IMR-90 (cell line): Measurements from ENCODE around the gene MPV17. TPM values are rescaled to one million over a fixed set of nuclear protein-coding genes. Genes with fewer than 3 reads are reported as not detected.
A peak's percentile ranks its signal among the peaks of the same experiment; 100 is the strongest.

Experiments
- ATAC-seq: fragments of 200-7000 bp; cut with Tn5 transposase; 2 replicates; pipeline ENCODE4 v1.9.1; 2020; ENCODE audit warnings: low read depth, mild to moderate bottlenecking, moderate library complexity
- BruUV-seq: library from RNA; stranded (reverse); fragments of 400-500 nt; replicated peaks from 2 replicates; lab custom pipeline; 2021; lab: Mats Ljungman, UMichigan
- CTCF ChIA-PET: fragments of 300-600 bp; formaldehyde crosslinking; extraction: SDS; loops from one replicate; lab custom pipeline; 2021; ENCODE audit warnings: antibody characterized with exemption; lab: Yijun Ruan, JAX
- POLR2A ChIA-PET: fragments of 300-600 bp; sonication (Branson Sonifier 250); formaldehyde crosslinking; loops from one replicate; lab custom pipeline; 2022; ENCODE audit warnings: antibody characterized with exemption; ENCODE audit not compliant: unreplicated experiment; lab: Charles Lee
- DNase-seq: peaks from one replicate; pipeline ENCODE4 v3.0.0; 2013
- H2AFZ ChIP-seq: replicated peaks from 2 replicates; pipeline ENCODE3; 2013; ENCODE audit warnings: low read length, mild to moderate bottlenecking; ENCODE audit not compliant: poor library complexity
- H2AK5ac ChIP-seq: 2 replicates; pipeline ENCODE4 v1.6.1; 2013; ENCODE audit warnings: low read depth, low read length, inconsistent platforms
- H2AK9ac ChIP-seq: replicated peaks from 2 replicates; pipeline ENCODE3; 2013; ENCODE audit warnings: mild to moderate bottlenecking, low read depth, low read length, moderate library complexity; ENCODE audit not compliant: poor library complexity
- H2BK120ac ChIP-seq: 2 replicates; pipeline ENCODE4 v1.6.1; 2013; ENCODE audit warnings: low read depth, low read length, inconsistent platforms
- H2BK15ac ChIP-seq: 3 replicates; pipeline ENCODE4 v1.6.1; 2013; ENCODE audit warnings: low read depth, low read length, inconsistent platforms
- H2BK20ac ChIP-seq: 2 replicates; pipeline ENCODE4 v1.6.1; 2013; ENCODE audit warnings: low read depth, mild to moderate bottlenecking, inconsistent platforms, low read length, moderate library complexity
- H2BK5ac ChIP-seq: 2 replicates; pipeline ENCODE4 v1.6.1; 2013; ENCODE audit warnings: mild to moderate bottlenecking, low read depth, low read length, inconsistent platforms; ENCODE audit not compliant: poor library complexity, severe bottlenecking
- H3K14ac ChIP-seq: replicated peaks from 2 replicates; pipeline ENCODE4 v1.6.1; 2013; ENCODE audit warnings: low read depth, low read length, inconsistent platforms
- H3K18ac ChIP-seq: 2 replicates; pipeline ENCODE4 v1.6.1; 2013; ENCODE audit warnings: low read depth, low read length, control low read depth
- H3K23ac ChIP-seq: 2 replicates; pipeline ENCODE4 v1.6.1; 2013; ENCODE audit warnings: low read depth, low read length, inconsistent platforms
- H3K27ac ChIP-seq: 2 replicates; pipeline ENCODE4 v1.5.1; 2013; ENCODE audit warnings: mild to moderate bottlenecking, control low read depth, low read length; ENCODE audit not compliant: insufficient read depth
- H3K27me3 ChIP-seq: 2 replicates; pipeline ENCODE4 v1.6.1; 2013; ENCODE audit warnings: low read length; ENCODE audit not compliant: control insufficient read depth, insufficient read depth
- H3K36me3 ChIP-seq: 2 replicates; pipeline ENCODE4 v1.6.1; 2013; ENCODE audit warnings: low read length, mixed read lengths; ENCODE audit not compliant: control insufficient read depth, insufficient read depth
- H3K4ac ChIP-seq: 2 replicates; pipeline ENCODE4 v1.6.1; 2013; ENCODE audit warnings: low read depth, low read length, inconsistent platforms
- H3K4me1 ChIP-seq: 2 replicates; pipeline ENCODE4 v1.6.1; 2013; ENCODE audit warnings: low read length, mixed read lengths; ENCODE audit not compliant: control insufficient read depth, insufficient read depth
- H3K4me2 ChIP-seq: 2 replicates; pipeline ENCODE4 v1.6.1; 2013; ENCODE audit warnings: low read depth, mild to moderate bottlenecking, control low read depth, low read length, moderate library complexity
- H3K4me3 ChIP-seq: 2 replicates; pipeline ENCODE4 v1.5.1; 2013; ENCODE audit warnings: low read depth, mild to moderate bottlenecking, control low read depth, low read length, moderate library complexity; ENCODE audit not compliant: insufficient read depth
- H3K56ac ChIP-seq: 2 replicates; pipeline ENCODE4 v1.6.1; 2013; ENCODE audit warnings: low read length, inconsistent platforms; ENCODE audit not compliant: insufficient read depth; ENCODE audit errors: extremely low read depth
- H3K79me1 ChIP-seq, 2 experiments: 2 replicates each; pipeline ENCODE4 v1.6.1; 2013; ENCODE audit warnings: low read length in 2 of 2, inconsistent platforms in 1 of 2, low read depth in 1 of 2
- H3K9ac ChIP-seq: 2 replicates; pipeline ENCODE4 v1.6.1; 2013; ENCODE audit warnings: low read depth, low read length, control low read depth
- H3K9me1 ChIP-seq: 2 replicates; pipeline ENCODE4 v1.6.1; 2013; ENCODE audit warnings: low read length, inconsistent platforms; ENCODE audit not compliant: insufficient read depth
- H3K9me3 ChIP-seq: 2 replicates; pipeline ENCODE4 v1.6.1; 2013; ENCODE audit warnings: low read length; ENCODE audit not compliant: control insufficient read depth, insufficient read depth
- H4K20me1 ChIP-seq: 2 replicates; pipeline ENCODE4 v1.6.1; 2013; ENCODE audit warnings: low read length, inconsistent platforms; ENCODE audit not compliant: insufficient read depth
- H4K5ac ChIP-seq: 2 replicates; pipeline ENCODE4 v1.6.1; 2013; ENCODE audit warnings: mild to moderate bottlenecking, low read depth, low read length, control low read depth
- H4K8ac ChIP-seq, 2 experiments: 2 replicates each; pipeline ENCODE4 v1.6.1; 2013; ENCODE audit warnings: low read depth in 2 of 2, low read length in 2 of 2, control low read depth in 1 of 2, inconsistent platforms in 1 of 2
- H4K91ac ChIP-seq: 2 replicates; pipeline ENCODE4 v1.6.1; 2013; ENCODE audit warnings: low read depth, low read length, inconsistent platforms; ENCODE audit not compliant: insufficient read depth
- CEBPB ChIP-seq: IDR thresholded peaks from 2 replicates; pipeline ENCODE4 v1.6.1; 2012; ENCODE audit warnings: low read depth, low read length, improper control_type of control experiment
- CHD1 ChIP-seq: IDR thresholded peaks from 2 replicates; pipeline ENCODE4 v1.6.1; 2012; ENCODE audit warnings: low read depth, low read length, improper control_type of control experiment
- MAFK ChIP-seq: IDR thresholded peaks from 2 replicates; pipeline ENCODE4 v1.6.1; 2012; ENCODE audit warnings: low read depth, low read length, improper control_type of control experiment
- MAZ ChIP-seq: IDR thresholded peaks from 2 replicates; pipeline ENCODE4 v1.6.1; 2012; ENCODE audit warnings: low read depth, mild to moderate bottlenecking, low read length, improper control_type of control experiment, moderate library complexity, borderline replicate concordance
- MXI1 ChIP-seq: IDR thresholded peaks from 2 replicates; pipeline ENCODE4 v1.6.1; 2012; ENCODE audit warnings: low read depth, mild to moderate bottlenecking, low read length, moderate library complexity, borderline replicate concordance
- POLR2A ChIP-seq: IDR thresholded peaks from 2 replicates; pipeline ENCODE4 v1.6.1; 2012; ENCODE audit warnings: mild to moderate bottlenecking, low read depth, low read length
- RAD21 ChIP-seq: IDR thresholded peaks from 2 replicates; pipeline ENCODE4 v1.6.1; 2012; ENCODE audit warnings: low read length, improper control_type of control experiment
- RCOR1 ChIP-seq: IDR thresholded peaks from 2 replicates; pipeline ENCODE4 v1.6.1; 2012; ENCODE audit warnings: mild to moderate bottlenecking, low read length, improper control_type of control experiment; ENCODE audit not compliant: insufficient replicate concordance
- RFX5 ChIP-seq: IDR thresholded peaks from 2 replicates; pipeline ENCODE4 v1.8.0; 2012; ENCODE audit warnings: low read depth, mild to moderate bottlenecking, low read length, moderate library complexity
- SMC3 ChIP-seq: fragments of 150-350 bp; IDR thresholded peaks from 2 replicates; pipeline ENCODE4 v1.6.1; 2016; ENCODE audit warnings: low read depth, mild to moderate bottlenecking, antibody characterized with exemption, low read length, moderate library complexity
- WGBS, 2 experiments: methylation state at CpG; one replicate each; pipeline versions ENCODE4 v1.1.5 to v1.1.7; 2013; ENCODE audit warnings: missing lambda C conversion rate in 2 of 2; ENCODE audit not compliant: insufficient read length in 1 of 2; ENCODE audit errors: extremely low coverage in 2 of 2; 5-methylcytosine and 5-hydroxymethylcytosine counted together
- dilution Hi-C: fragments of 300-500 bp; cut with HindIII; formaldehyde crosslinking; loops from one replicate; pipeline ENCODE4 v1.14.3; 2018; ENCODE audit warnings: low sequenced_read_pairs; ENCODE audit not compliant: unreplicated experiment
- in situ Hi-C: fragments of 300-500 bp; cut with MboI; formaldehyde crosslinking; loops from 3 replicates; pipeline ENCODE4 v1.14.3; 2019; ENCODE audit warnings: low sequenced_read_pairs, inconsistent platforms, mixed read lengths
- intact Hi-C: fragments of 100-400 bp; cut with micrococcal nuclease; formaldehyde crosslinking; loops from 2 replicates; pipeline ENCODE4 v1.10.0; 2022
- polyA plus RNA-seq, 3 experiments: library from polyadenylated mRNA; depleted of rRNA; stranded (reverse); fragments of >200 nt; gene quantifications; 2 replicates each; pipeline ENCODE4 v1.2.3, GENCODE V29; 2012; ENCODE audit warnings: low replicate concordance in 1 of 3
- total RNA-seq: library from RNA; depleted of rRNA; stranded (reverse); fragments of >200 nt; gene quantifications from 2 replicates; pipeline ENCODE4 v1.2.3, GENCODE V29; 2012
- TF ChIP-seq, protein P1 (sequence below): conservative IDR thresholded peaks from 2 replicates; pipeline ENCODE4 v1.5.1; 2012; ENCODE audit warnings: mild to moderate bottlenecking, low read depth, low read length, improper control_type of control experiment
- TF ChIP-seq, protein P2 (sequence below): fragments of 150-350 bp; IDR thresholded peaks from 2 replicates; pipeline ENCODE4 v1.6.1; 2016; ENCODE audit warnings: low read depth, mild to moderate bottlenecking, low read length, moderate library complexity, borderline replicate concordance

Gene MPV17
- total and polyA plus RNA-seq, 2 of the 4 experiments (the other 2 are of a cell fraction), result 70.4 to 160 TPM

DNA sequence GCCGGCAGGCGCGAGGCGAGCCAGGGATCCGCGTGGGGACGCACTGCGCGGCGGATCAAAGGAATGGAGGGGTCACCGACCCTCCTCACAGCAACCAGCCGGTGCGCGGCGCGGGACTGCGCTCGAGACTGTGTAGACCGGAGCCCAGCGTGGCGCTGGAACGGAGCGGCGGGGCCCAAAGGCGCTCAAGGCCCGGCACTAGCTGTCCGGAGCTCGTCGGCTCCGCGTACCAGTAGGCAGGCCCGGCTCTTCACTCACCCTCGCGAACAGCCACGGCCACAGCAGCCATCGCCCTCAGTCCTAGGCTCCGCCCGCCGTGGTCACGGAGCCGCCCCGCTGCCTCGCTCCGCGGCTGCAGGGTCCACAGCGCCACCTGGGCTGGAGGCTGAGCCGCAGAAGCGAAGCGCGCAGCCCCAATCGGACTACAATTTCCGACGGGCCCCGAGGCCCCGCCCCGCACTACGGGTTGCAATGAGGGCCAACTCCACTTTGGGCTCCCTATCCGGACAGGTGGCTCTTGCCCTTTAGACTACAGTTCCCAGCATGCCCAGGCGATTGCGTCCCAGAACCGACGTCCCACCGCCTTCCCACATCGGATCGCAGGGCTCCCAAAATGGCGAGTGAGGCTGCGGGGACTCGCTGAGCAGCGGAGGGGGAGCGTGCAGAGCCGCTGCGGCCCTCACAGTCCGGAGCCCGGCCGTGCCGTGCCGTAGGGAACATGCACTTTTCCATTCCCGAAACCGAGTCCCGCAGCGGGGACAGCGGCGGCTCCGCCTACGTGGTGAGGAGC, 47.3 kb upstream of the MPV17 start, which contains the start of the genes EIF2B4 and SNX17:
Gene EIF2B4, minus strand, starts transcription at position 313 of the 790 bp plus-strand sequence. Its CDS starts 24 bp downstream, at position 289.
Gene SNX17, plus strand, starts transcription at position 591 of the 790 bp plus-strand sequence. Its CDS starts 128 bp downstream, at position 719.
- ChIA-PET CTCF (interaction anchor here (0.6 to 1.4 kb wide), 2 partner anchors 16 to 46 kb away, joined by 3 read pairs; no protein-coding TSS in a partner anchor), POLR2A (interaction anchor here (0.5 kb wide), 1 partner anchor 50 kb away, joined by 4 read pairs; no protein-coding TSS in a partner anchor)
- Histone ChIP-seq H3K36me3 (peaks cover 40% of the 10 kb centered on the region), H3K4me3 (peak within 1 kb of the TSS; percentile 71), H3K4me2 (peak within 1 kb of the TSS; percentile 97), H2BK5ac (peak within 1 kb of the TSS; percentile 86), H4K91ac (peak within 1 kb of the TSS; percentile 95), H3K4me1 (peaks cover 8% of the 10 kb centered on the region), H3K56ac (peak within 1 kb of the TSS; percentile 88), H3K9me3 (no peaks in the 10 kb centered on the region), H3K9me1 (peaks cover 5% of the 10 kb centered on the region; the same call in 1 of the 2 replicates), H2BK120ac (peak within 1 kb of the TSS; percentile 37), H3K9ac (peak within 1 kb of the TSS; percentile 78), H2AK9ac (peak within 1 kb of the TSS; percentile 98), H4K20me1 (peaks cover 15% of the 10 kb centered on the region; the same call in 1 of the 2 replicates), H2AK5ac (peak within 1 kb of the TSS; percentile 98), H4K5ac (peak within 1 kb of the TSS; percentile 44), H2BK15ac (0 out of 3 replicates have a peak within 1 kb of the TSS, but pooled peaks have one; percentile 15), H3K79me1 (peaks cover 31 to 70% of the 10 kb centered on the region in 2 experiments), H3K23ac (peak within 1 kb of the TSS; percentile 77), H3K14ac (peak within 1 kb of the TSS; percentile 94), H3K18ac (no peak within 1 kb of the TSS; the same call in 1 of the 2 replicates), H4K8ac (peak within 1 kb of the TSS; percentile 82 to 96), H3K27me3 (no peaks in the 10 kb centered on the region), H3K4ac (peak within 1 kb of the TSS; percentile 95), H2BK20ac (no peak within 1 kb of the TSS), H3K27ac (peak within 1 kb of the TSS; percentile 84), H2AFZ (peak within 1 kb of the TSS; percentile 98)
- 1% methylated on average over 55 of the region's 85 CpGs; no CpG with 5 or more reads in 1 of the 2 experiments for whole genome bisulfite sequencing, 2 experiments
- DNase-seq (peak; percentile 99), ATAC-seq (peak; percentile 94)
- intact Hi-C loops (loop anchor here (1.0 kb wide), 1 partner anchor 49 kb away; no protein-coding TSS in a partner anchor), in situ Hi-C loops (no loop called here), dilution Hi-C loops (no loop called here)
- TF ChIP-seq SMC3, result peak; percentile 39; the same call in 1 of the 2 replicates
- TF ChIP-seq CEBPB, result peak; percentile 83
- peak; percentile 80 for TF ChIP-seq POLR2A
- TF ChIP-seq CHD1, result no peak
- TF ChIP-seq, protein P1, sequence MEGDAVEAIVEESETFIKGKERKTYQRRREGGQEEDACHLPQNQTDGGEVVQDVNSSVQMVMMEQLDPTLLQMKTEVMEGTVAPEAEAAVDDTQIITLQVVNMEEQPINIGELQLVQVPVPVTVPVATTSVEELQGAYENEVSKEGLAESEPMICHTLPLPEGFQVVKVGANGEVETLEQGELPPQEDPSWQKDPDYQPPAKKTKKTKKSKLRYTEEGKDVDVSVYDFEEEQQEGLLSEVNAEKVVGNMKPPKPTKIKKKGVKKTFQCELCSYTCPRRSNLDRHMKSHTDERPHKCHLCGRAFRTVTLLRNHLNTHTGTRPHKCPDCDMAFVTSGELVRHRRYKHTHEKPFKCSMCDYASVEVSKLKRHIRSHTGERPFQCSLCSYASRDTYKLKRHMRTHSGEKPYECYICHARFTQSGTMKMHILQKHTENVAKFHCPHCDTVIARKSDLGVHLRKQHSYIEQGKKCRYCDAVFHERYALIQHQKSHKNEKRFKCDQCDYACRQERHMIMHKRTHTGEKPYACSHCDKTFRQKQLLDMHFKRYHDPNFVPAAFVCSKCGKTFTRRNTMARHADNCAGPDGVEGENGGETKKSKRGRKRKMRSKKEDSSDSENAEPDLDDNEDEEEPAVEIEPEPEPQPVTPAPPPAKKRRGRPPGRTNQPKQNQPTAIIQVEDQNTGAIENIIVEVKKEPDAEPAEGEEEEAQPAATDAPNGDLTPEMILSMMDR, result peak; percentile 96
- peak; percentile 66 for TF ChIP-seq RAD21
- peak; percentile 89 for TF ChIP-seq MAZ
- peak; percentile 81; the same call in 1 of the 2 replicates for TF ChIP-seq MXI1
- TF ChIP-seq RCOR1, result peak; percentile 86
- TF ChIP-seq MAFK, result no peak
- no peak for TF ChIP-seq RFX5
- TF ChIP-seq, protein P2, sequence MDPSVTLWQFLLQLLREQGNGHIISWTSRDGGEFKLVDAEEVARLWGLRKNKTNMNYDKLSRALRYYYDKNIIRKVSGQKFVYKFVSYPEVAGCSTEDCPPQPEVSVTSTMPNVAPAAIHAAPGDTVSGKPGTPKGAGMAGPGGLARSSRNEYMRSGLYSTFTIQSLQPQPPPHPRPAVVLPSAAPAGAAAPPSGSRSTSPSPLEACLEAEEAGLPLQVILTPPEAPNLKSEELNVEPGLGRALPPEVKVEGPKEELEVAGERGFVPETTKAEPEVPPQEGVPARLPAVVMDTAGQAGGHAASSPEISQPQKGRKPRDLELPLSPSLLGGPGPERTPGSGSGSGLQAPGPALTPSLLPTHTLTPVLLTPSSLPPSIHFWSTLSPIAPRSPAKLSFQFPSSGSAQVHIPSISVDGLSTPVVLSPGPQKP, result no peak
- BruUV-seq, result no TSS peak
